Measurements from ENCODE around the gene OR1N2. TPM values are rescaled to one million over a fixed set of nuclear protein-coding genes. Genes with fewer than 3 reads are reported as not detected.
"Not testable (repeated sequence)": the region's sequence is repeated elsewhere in the genome, so short reads cannot be mapped to it uniquely, and the experiment has no call there.

OR1N2 gene
- total RNA-seq, result not detected
- long read RNA-seq, result 0 reads

GRCh38 chr9:122552812-122553211, at the start of gene OR1N2:
Gene OR1N2 (plus strand): TSS chr9:122553112. CDS start chr9:122553212, 100 bp downstream.
- intact Hi-C loops (cut with DNase I, micrococcal nuclease), result no loop called here
- ATAC-seq (no peak), DNase-seq (no peak)

- DNase-seq (no peak), ATAC-seq (no peak)
- intact Hi-C loops (cut with DNase I, micrococcal nuclease), result no loop called here
Observed at GRCh38 chr9:122506964-122507363, 45.9 kb upstream of the OR1N2 start.

GRCh38 chr9:122510502-122510901, 42.4 kb upstream of the OR1N2 start, which contains the start of gene OR1J2:
Gene OR1J2 (plus strand): TSS chr9:122510802. CDS start chr9:122510802, 0 bp downstream.
- ATAC-seq, result no peak
- intact Hi-C loops (cut with DNase I, micrococcal nuclease), result no loop called here
- DNase-seq, result no peak

GRCh38 chr9:122518226-122518625, 34.7 kb upstream of the OR1N2 start:
- DNase-seq (no peak), ATAC-seq (no peak)
- intact Hi-C loops (cut with DNase I, micrococcal nuclease), result no loop called here

GRCh38 chr9:122518841-122519240, 34.1 kb upstream of the OR1N2 start, which contains the start of gene OR1J4:
Gene OR1J4 (plus strand): TSS chr9:122519141. CDS start chr9:122519141, 0 bp downstream.
- DNase-seq (no peak), ATAC-seq (no peak)
- intact Hi-C loops (cut with DNase I, micrococcal nuclease), result no loop called here

GRCh38 chr9:122519376-122519775, 33.5 kb upstream of the OR1N2 start:
- ATAC-seq (no peak), DNase-seq (no peak)
- intact Hi-C loops (cut with DNase I, micrococcal nuclease), result no loop called here

- DNase-seq, result no peak
- no peak for ATAC-seq
- intact Hi-C loops (cut with DNase I, micrococcal nuclease), result no loop called here
Observed at GRCh38 chr9:122526602-122527001, 26.3 kb upstream of the OR1N2 start.

GRCh38 chr9:122527193-122527592, 25.7 kb upstream of the OR1N2 start, which contains the start of gene OR1N1:
Gene OR1N1 (minus strand): TSS chr9:122527293. CDS start chr9:122527293, 0 bp downstream.
- DNase-seq (no peak), ATAC-seq (no peak)
- intact Hi-C loops (cut with DNase I, micrococcal nuclease), result no loop called here

GRCh38 chr9:122531157-122531556, 21.8 kb upstream of the OR1N2 start:
- DNase-seq; ATAC-seq; intact Hi-C loops (cut with DNase I, micrococcal nuclease): not testable (repeated sequence)

GRCh38 chr9:122536134-122536533, 16.8 kb upstream of the OR1N2 start:
- DNase-seq, result no peak
- intact Hi-C loops (cut with DNase I, micrococcal nuclease), result no loop called here
- ATAC-seq, result no peak

GRCh38 chr9:122537066-122537465, 15.8 kb upstream of the OR1N2 start:
- intact Hi-C loops (cut with DNase I, micrococcal nuclease); DNase-seq; ATAC-seq: not testable (repeated sequence)

GRCh38 chr9:122538757-122539156, 14.2 kb upstream of the OR1N2 start:
- intact Hi-C loops (cut with DNase I, micrococcal nuclease), result no loop called here
- DNase-seq (no peak), ATAC-seq (no peak)

GRCh38 chr9:122546196-122546595, 6.7 kb upstream of the OR1N2 start:
- intact Hi-C loops (cut with DNase I, micrococcal nuclease), result no loop called here
- no peak for DNase-seq
- no peak for ATAC-seq

GRCh38 chr9:122551371-122551770, 1.5 kb upstream of the OR1N2 start:
- intact Hi-C loops (cut with DNase I, micrococcal nuclease), result no loop called here
- no peak for ATAC-seq
- no peak for DNase-seq

- intact Hi-C loops (cut with DNase I, micrococcal nuclease), result no loop called here
- DNase-seq, result no peak
- no peak for ATAC-seq
Observed at GRCh38 chr9:122561446-122561845, 8.5 kb downstream of the OR1N2 start.

GRCh38 chr9:122562134-122562760, 9.3 kb downstream of the OR1N2 start:
- ATAC-seq, result no peak
- intact Hi-C loops (cut with DNase I, micrococcal nuclease), result no loop called here

GRCh38 chr9:122567901-122568300, 15.0 kb downstream of the OR1N2 start:
- intact Hi-C loops (cut with DNase I, micrococcal nuclease), result no loop called here
- ATAC-seq, result no peak
- no peak for DNase-seq

More at GRCh38 chr9:122562134-122562760, 9.3 kb downstream of the OR1N2 start:
- no peak for DNase-seq

GRCh38 chr9:122572456-122572855, 19.5 kb downstream of the OR1N2 start:
- ATAC-seq (no peak), DNase-seq (no peak)
- intact Hi-C loops (cut with DNase I, micrococcal nuclease), result no loop called here

GRCh38 chr9:122579874-122580273, 27.0 kb downstream of the OR1N2 start:
- intact Hi-C loops (cut with DNase I, micrococcal nuclease), result no loop called here
- no peak for DNase-seq
- ATAC-seq, result no peak

GRCh38 chr9:122580360-122580759, 27.4 kb downstream of the OR1N2 start:
- intact Hi-C loops (cut with DNase I, micrococcal nuclease), result no loop called here
- DNase-seq, result no peak
- no peak for ATAC-seq

- DNase-seq; ATAC-seq; intact Hi-C loops (cut with DNase I, micrococcal nuclease): not testable (repeated sequence)
Observed at GRCh38 chr9:122583284-122583683, 30.4 kb downstream of the OR1N2 start, which contains the start of gene OR1L8. Gene OR1L8 (minus strand): TSS chr9:122583384. CDS start chr9:122568477, 14,907 bp downstream.
